GM18868 (cell line): ENCODE results near the gene HLX.
A peak's percentile ranks its signal among the peaks of the same experiment; 100 is the strongest.

Experiments
- ATAC-seq: cut with Tn5 transposase; IDR thresholded peaks from one replicate; pipeline ENCODE4 v1.9.1; 2021; ENCODE audit warnings: mild to moderate bottlenecking, moderate library complexity; ENCODE audit not compliant: unreplicated experiment

Gene HLX

GRCh38 chr1:220895412-220895946, 16.2 kb downstream of the HLX start:
- no peak for ATAC-seq

DNA sequence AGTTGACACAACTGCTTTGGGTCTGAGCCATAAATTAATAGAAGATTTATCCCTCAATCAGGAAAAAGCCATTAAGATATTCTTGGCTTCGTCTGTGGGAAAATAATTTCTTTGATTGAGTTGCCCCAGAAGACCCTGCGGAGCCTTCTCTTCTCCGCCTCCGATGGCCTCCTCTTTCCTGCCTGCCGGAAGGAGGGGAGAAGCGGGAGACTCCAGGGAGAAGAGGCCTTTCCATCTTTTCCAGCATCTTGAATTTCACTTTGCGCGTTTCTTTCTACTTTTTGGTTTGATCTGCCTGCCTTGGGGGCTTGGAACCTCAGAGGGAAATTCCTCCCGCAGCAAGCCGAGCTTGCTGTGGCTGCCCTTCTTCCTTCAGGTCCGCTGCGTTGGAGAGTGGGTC, 16.8 kb downstream of the HLX start:
- no peak for ATAC-seq

DNA sequence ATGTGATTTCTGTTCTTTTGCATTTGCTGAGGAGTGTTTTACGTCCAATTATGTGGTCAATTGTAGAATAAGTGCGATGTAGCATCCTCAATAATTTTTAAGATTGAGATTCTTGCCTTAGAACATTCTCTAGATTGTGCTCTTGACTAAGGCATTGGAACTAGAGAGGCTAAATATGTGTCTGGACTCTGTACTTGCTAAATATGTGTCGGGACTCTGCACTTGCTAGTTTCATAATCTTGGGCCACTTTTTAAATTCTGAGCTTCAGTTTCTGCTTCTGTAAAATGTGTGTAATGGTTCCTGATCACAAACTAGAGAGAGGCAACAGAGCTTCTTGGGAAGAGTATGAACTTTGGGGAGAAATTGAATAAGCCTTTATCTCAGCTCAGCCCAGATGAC, 21.6 kb downstream of the HLX start:
- no peak for ATAC-seq

- no peak for ATAC-seq
These were observed 22.6 kb downstream of the HLX start for GRCh38 chr1:220901881-220902280.

GRCh38 chr1:220902916-220903315, 23.7 kb downstream of the HLX start:
- no peak for ATAC-seq

GRCh38 chr1:220904876-220905275, 25.6 kb downstream of the HLX start:
- no peak for ATAC-seq

GRCh38 chr1:220905650-220906560, 26.7 kb downstream of the HLX start:
- no peak for ATAC-seq

DNA sequence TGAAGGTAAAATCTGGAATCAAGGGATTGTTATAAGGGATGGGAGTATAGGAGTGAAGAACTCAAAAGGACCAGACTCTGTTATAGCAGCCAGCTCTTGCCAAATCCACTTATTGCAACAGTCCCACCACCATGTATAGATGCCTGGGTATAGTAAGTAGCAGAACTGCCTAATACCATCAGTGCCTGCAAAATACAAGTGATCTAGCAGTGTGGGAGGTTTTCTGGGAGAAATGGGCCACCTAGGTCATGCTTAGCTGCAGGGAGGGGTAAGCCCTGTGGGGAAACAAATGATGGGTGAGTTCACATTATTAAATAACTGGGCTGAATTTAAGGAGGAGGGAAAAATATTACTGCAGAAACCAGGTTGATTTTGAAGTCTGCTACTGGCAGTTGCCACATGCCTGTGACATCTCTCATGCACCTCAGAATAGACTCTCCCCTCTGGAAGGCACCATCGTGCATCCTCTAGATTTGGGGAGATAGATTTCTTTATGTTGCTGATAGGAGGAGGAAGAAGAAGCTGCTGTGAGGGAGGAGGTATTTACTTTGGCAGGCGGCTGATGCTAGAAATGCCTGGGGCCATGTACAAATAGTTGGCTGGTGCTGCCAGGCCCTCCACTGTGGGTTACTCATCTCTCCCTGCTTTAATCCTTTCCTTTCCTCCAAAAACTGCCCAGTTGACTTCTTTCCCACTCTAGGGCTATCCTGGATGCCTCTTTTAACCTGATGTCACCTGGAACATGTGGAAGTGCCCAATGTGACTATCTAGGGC, 27.5 kb downstream of the HLX start:
- no peak for ATAC-seq

DNA sequence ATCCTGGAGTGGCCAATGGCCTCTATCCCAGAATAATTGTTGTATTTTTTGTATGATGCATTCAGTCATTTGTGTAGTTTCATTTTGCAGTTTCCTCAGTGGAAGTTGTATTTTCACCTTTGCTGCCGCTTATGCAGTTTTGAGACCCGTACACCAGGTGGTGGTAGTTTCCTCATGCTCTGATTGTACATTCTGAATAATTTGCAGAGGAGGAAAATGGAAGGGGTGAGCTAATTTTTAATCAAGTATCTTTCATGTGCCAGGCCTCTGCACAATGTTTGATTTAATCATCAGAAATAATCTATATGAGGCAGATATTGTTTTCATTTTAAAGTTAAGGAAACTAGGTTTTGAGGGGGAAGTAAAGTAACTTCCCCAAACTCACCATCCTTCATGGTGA, 29.5 kb downstream of the HLX start:
- peak; percentile 73 for ATAC-seq

DNA sequence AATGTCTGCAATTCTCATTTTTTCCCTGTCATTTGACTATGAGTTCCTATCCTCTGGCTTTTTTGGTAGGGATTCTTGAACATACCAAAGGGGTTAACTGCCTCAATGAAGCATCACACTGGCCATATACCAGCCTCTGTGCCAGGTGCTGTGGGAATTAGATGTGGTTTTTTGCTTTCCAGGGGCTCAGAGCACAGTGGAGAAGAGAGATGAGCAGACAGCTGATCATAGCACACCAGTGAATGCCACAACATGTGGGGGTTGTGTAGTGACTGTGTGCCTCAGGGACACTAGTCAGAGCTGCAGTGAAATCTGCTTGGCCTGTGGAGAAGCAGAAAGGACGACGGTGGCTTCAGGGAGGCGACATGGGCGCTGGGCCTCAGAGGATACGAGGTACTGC, 30.8 kb downstream of the HLX start:
- no peak for ATAC-seq

GRCh38 chr1:220914283-220915116, 35.3 kb downstream of the HLX start:
- ATAC-seq = no peak

DNA sequence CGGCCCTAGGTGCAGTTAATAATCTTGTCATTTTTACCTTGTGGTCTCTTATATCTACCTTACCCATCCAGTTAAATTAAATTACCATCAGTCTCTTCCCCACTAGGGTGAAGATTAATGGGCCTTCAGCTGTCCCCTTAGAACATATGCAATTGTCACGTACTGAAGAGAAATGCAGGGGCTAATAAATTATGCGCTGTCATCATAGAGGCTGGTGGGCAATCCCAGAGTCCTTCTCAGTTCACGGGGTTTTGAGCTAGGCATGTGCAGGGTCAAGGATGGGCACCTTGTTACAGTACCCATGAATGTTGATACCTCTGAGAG, 35.8 kb downstream of the HLX start:
- no peak for ATAC-seq

GRCh38 chr1:220915954-220916353, 36.7 kb downstream of the HLX start:
- ATAC-seq = no peak

DNA sequence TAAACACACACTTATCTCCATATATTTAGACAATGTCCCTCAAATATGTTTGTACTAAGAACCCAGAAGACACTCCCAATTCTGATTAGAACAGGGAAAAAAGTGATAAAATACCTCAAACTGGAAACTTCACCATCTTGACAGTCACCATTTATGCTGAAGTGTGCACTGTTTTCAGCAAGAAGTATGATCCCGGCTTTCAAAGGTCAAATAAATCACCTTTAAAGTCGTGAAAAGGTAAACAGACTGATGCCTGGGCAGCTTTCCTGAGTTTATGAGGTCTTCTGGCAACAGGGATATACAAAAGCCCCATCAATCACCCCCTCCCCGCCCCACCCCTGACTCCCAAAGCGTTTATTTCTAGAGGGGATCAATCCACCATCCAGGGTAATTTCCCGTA, 37.9 kb downstream of the HLX start:
- no peak for ATAC-seq

DNA sequence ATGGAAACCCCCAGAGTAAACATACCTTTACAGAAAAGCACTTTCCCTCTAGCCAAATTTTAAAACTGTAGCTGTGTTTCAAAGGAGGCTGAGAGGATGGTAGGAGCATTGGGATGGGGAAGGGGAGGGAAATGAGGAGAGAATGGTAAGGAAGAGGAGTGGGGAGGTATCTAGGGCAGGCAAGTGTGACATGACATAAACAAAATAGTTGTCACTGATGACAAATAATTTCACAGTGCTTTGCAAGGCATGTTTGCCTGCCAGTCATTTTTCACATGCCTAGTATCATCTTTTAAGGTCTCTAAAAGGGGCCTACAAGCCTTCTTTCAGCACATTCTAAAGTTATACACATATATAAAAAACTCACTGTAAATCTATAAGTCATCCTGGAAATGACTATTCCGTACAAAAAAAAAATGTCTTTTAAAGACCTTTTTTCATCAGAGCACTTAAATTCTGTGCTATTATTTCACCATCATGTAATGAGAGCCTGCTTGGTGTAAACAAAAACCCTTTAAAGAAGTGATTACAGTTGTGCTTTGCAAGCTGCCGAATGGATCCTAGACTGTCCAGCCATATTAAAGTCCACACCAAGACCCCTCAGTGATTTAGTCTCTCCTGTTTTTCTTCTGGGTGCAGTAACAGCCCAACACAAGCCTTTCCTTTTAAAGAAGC, 38.4 kb downstream of the HLX start:
- ATAC-seq = no peak

DNA sequence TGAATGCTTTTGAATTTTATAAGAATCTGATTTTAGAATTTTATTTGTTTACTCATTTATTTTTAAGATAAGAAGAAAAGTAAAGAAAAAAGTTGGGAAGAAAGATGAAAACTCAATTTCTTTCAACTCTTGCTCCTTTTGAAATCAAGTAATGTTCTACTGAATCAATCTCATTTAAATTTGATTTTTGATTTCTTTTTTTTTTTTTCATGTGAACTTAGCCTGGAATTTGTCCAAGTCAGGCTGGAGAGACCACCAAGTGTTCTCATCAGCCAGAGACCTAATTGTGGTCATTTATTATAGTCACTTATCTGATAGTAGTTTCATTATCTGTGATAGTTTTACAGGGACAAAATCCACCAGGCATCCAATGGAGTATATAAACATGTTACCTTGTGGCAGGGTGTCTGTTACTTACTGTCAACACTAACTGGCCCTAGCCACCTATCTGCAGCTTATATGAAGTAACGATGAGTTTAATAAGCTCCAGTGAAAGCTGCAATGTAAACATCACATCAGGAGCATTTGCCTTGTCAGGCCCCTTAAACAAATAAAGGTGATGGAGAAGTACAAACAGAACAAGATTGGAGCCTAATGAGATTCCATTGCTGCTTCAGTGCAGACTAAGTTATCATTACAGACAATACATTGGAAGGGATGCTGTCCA, 39.2 kb downstream of the HLX start:
- no peak for ATAC-seq

- ATAC-seq = no peak
These were observed 41.7 kb downstream of the HLX start for GRCh38 chr1:220920967-220921366.

- ATAC-seq = no peak
These were observed 42.3 kb downstream of the HLX start for GRCh38 chr1:220921498-220921897.

DNA sequence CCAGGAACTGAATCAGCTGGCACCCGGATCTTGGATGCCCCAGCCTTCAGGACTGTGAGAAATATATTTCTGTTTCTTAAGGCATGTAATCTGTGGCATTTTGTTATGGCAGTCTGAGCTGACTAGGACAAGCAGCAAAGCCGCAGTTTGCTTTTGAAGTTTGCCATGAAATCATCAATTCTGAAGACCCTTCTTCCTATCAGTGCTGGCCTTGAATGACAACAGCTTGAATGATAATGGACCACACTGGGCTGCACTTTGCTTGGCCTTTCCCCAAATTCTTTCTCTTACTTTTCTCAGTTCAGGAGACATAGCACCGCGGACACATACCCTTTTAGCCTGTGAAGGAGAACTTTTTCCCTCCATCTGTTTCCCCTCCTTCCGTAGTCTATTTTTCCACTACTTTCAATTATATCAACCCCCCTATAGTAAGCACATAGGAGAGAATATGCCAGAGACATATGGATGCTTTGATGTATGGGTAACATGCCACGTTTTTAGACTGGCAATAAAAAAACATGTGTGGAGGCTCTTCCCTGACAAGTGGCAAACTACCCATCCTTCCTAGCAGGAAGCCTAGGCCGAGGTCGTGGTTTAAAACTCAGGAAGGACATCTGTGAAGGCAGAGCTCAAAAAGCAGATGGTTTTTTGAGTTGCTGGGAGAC, 42.9 kb downstream of the HLX start:
- no peak for ATAC-seq

- no peak for ATAC-seq
These were observed 43.7 kb downstream of the HLX start for GRCh38 chr1:220922951-220923350.
